K562 (cell line): ENCODE measurements around the gene CHTOP. TPM values are rescaled to one million over a fixed set of nuclear protein-coding genes. Genes with fewer than 3 reads are reported as not detected.
A peak's percentile ranks its signal among the peaks of the same experiment; 100 is the strongest.

ENCODE experiments used
- CHD4 ChIP-seq: fragments of 200-600 bp; sonication (generic); IDR thresholded peaks from 3 replicates; pipeline ENCODE4 v1.6.1; 2012; ENCODE audit warnings: low read depth, mild to moderate bottlenecking, mixed read lengths, low read length, inconsistent platforms; ENCODE audit not compliant: insufficient read depth, insufficient replicate concordance, poor library complexity, severe bottlenecking
- EP300 ChIP-seq: IDR thresholded peaks from 2 replicates; pipeline ENCODE4 v1.6.1; 2012; ENCODE audit warnings: low read length, improper control_type of control experiment
- HOXB6 ChIP-seq: fragments of 250-450 bp; sonication (Bioruptor Pico); IDR thresholded peaks from 2 replicates; pipeline ENCODE4 v1.5.1; 2022; ENCODE audit warnings: mild to moderate bottlenecking, borderline replicate concordance
- NR4A1 ChIP-seq, 2 experiments: fragments of 250-450 bp in 1 of 2; fragments of 450-650 bp in 1 of 2; sonication (Bioruptor Pico) in 1 of 2; IDR thresholded peaks; 2 replicates each; pipeline versions ENCODE4 v1.4.0 to v1.6.1; 2016 to 2020; ENCODE audit warnings: mild to moderate bottlenecking in 2 of 2, missing compliant biosample characterization in 1 of 2, missing genetic modification characterization in 1 of 2, moderate library complexity in 1 of 2
- TAF9B ChIP-seq: fragments of 450-650 bp; IDR thresholded peaks from 2 replicates; pipeline ENCODE4 v1.6.1; 2018; ENCODE audit warnings: mild to moderate bottlenecking; ENCODE audit not compliant: partially characterized antibody
- TEAD1 ChIP-seq, 2 experiments: fragments of 450-650 bp in 1 of 2; sonication (generic) in 1 of 2; formaldehyde crosslinking; IDR thresholded peaks; 2 replicates each; pipeline versions ENCODE4 v1.4.0 to v1.8.0; 2020 to 2022; ENCODE audit warnings: mild to moderate bottlenecking in 2 of 2, missing genetic modification reagents in 1 of 2
- ZNF12 ChIP-seq: sonication (generic); formaldehyde crosslinking; IDR thresholded peaks from 2 replicates; pipeline ENCODE4 v1.4.0; 2020; ENCODE audit warnings: mild to moderate bottlenecking, missing genetic modification reagents
- ZNF124 ChIP-seq: sonication (generic); formaldehyde crosslinking; IDR thresholded peaks from 2 replicates; pipeline ENCODE4 v1.8.1; 2022; ENCODE audit warnings: missing genetic modification reagents
- polyA plus RNA-seq, 8 experiments: library from polyadenylated mRNA; depleted of rRNA in 4 of 8; stranded (reverse) in 5 of 8; unstranded in 3 of 8; fragments of >200 nt; fragmentation: Nextera tagmentation in 2 of 8; fragmentation: Illumina TruSeq in 1 of 8; extraction: Ambion mirVana in 2 of 8; extraction: Trizol in 1 of 8; gene quantifications; 2 replicates each; pipeline versions ENCODE4 v1.2.1 to v1.2.3, GENCODE V29; 2011 to 2014; ENCODE audit warnings: inconsistent platforms in 1 of 8, missing spikeins in 1 of 8
- total RNA-seq, 7 experiments: library from RNA; depleted of rRNA in 6 of 7; stranded (reverse); fragments of >200 nt in 6 of 7; fragmentation: Illumina TruSeq in 2 of 7; extraction: Trizol in 2 of 7; gene quantifications; 2 replicates each; pipeline versions ENCODE4 v1.2.1 to v1.2.3, GENCODE V29; 2011 to 2021; ENCODE audit warnings: low replicate concordance in 1 of 7
- TF ChIP-seq, protein P1 (sequence below): sonication (generic); formaldehyde crosslinking; IDR thresholded peaks from 2 replicates; pipeline ENCODE4 v1.8.0; 2023; ENCODE audit warnings: mild to moderate bottlenecking, missing genetic modification reagents
- TF ChIP-seq, protein P2 (sequence below): conservative IDR thresholded peaks from 2 replicates; pipeline ENCODE4 v1.6.1; 2011; ENCODE audit warnings: low read depth, mild to moderate bottlenecking, low read length; ENCODE audit not compliant: control insufficient read depth
- TF ChIP-seq, protein P3 (sequence below), 2 experiments: IDR thresholded peaks in 1 of 2; conservative IDR thresholded peaks in 1 of 2; 2 replicates each; pipeline ENCODE4 v1.6.1; 2016; ENCODE audit warnings: low read depth in 2 of 2, mild to moderate bottlenecking in 1 of 2, missing compliant biosample characterization in 1 of 2, missing genetic modification characterization in 1 of 2, moderate library complexity in 1 of 2
- TF ChIP-seq, protein P4 (sequence below): fragments of 250-450 bp; sonication (Bioruptor Pico); IDR thresholded peaks from 2 replicates; pipeline ENCODE4 v1.5.0; 2020; ENCODE audit warnings: mild to moderate bottlenecking
- TF ChIP-seq, protein P5 (sequence below): sonication (generic); formaldehyde crosslinking; IDR thresholded peaks from 2 replicates; pipeline ENCODE4 v1.8.0; 2022; ENCODE audit warnings: mild to moderate bottlenecking, low read depth, missing genetic modification reagents

CHTOP gene
- total and polyA plus RNA-seq, 9 of the 15 experiments (the other 6 are each of a cell fraction or from before 2014, with no cell fraction given) = 10.2 to 91.8 (median 60.8) TPM

DNA sequence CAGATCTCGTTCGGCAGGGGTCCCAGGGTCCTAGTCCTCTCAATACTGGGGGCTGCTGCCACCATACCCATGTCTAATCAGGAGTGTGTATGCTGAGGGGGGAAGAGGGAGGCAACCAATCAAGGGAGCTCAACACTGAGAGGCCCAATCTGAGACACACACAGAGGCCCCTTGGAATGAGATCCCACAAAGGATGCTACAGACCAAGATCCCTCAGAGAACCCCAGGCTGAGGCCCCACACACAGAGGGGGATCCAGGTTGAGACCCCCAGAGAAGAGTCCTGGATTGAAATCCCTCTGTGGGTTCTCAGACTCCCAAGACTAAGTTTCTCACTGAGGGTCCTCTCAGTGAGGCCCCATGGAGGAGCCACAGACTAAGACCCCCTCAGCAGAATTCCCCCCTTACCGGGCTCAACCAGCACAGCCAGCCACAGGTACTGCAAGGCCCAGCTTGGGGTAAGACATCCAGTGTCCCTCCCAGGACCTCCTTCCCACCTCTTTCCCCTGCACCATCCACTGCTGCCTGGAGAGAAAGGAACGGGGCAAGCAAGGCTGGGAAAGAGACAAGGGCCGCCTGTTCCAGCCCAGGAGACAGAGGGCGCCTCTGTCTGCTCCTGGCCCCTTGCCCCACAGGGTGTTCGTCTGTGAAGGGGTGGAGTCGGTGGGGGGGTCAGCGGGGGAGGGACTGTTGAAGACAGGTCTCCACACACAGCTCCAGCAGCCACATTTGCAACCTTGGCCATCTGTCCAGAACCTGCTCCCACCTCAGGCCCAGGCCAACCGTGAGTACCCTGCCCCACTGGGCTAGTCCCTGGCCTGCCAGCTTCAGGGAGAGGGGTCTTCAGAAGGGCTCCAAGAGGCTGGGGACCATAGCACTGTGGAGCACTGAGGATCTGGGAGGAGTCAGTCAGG lies 5.9 kb upstream of the CHTOP start, which contains the start of gene S100A1 (continued):
- TF ChIP-seq, protein P1, sequence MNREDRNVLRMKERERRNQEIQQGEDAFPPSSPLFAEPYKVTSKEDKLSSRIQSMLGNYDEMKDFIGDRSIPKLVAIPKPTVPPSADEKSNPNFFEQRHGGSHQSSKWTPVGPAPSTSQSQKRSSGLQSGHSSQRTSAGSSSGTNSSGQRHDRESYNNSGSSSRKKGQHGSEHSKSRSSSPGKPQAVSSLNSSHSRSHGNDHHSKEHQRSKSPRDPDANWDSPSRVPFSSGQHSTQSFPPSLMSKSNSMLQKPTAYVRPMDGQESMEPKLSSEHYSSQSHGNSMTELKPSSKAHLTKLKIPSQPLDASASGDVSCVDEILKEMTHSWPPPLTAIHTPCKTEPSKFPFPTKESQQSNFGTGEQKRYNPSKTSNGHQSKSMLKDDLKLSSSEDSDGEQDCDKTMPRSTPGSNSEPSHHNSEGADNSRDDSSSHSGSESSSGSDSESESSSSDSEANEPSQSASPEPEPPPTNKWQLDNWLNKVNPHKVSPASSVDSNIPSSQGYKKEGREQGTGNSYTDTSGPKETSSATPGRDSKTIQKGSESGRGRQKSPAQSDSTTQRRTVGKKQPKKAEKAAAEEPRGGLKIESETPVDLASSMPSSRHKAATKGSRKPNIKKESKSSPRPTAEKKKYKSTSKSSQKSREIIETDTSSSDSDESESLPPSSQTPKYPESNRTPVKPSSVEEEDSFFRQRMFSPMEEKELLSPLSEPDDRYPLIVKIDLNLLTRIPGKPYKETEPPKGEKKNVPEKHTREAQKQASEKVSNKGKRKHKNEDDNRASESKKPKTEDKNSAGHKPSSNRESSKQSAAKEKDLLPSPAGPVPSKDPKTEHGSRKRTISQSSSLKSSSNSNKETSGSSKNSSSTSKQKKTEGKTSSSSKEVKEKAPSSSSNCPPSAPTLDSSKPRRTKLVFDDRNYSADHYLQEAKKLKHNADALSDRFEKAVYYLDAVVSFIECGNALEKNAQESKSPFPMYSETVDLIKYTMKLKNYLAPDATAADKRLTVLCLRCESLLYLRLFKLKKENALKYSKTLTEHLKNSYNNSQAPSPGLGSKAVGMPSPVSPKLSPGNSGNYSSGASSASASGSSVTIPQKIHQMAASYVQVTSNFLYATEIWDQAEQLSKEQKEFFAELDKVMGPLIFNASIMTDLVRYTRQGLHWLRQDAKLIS (CRISPR knock-in tag) = no peak
- no peak for TF ChIP-seq ZNF12 (CRISPR knock-in tag)
- TF ChIP-seq, protein P2, sequence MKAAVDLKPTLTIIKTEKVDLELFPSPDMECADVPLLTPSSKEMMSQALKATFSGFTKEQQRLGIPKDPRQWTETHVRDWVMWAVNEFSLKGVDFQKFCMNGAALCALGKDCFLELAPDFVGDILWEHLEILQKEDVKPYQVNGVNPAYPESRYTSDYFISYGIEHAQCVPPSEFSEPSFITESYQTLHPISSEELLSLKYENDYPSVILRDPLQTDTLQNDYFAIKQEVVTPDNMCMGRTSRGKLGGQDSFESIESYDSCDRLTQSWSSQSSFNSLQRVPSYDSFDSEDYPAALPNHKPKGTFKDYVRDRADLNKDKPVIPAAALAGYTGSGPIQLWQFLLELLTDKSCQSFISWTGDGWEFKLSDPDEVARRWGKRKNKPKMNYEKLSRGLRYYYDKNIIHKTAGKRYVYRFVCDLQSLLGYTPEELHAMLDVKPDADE = no peak
- no peak for TF ChIP-seq TAF9B
- peak; percentile 33 for TF ChIP-seq CHD4
- no peak for TF ChIP-seq HOXB6 (CRISPR knock-in tag)
- TF ChIP-seq NR4A1 (CRISPR knock-in tag; IDR thresholded peaks at IDR 0.05) = no peak
- TF ChIP-seq NR4A1 (tag; IDR thresholded peaks at IDR 0.05) = no peak
- TF ChIP-seq, protein P3, sequence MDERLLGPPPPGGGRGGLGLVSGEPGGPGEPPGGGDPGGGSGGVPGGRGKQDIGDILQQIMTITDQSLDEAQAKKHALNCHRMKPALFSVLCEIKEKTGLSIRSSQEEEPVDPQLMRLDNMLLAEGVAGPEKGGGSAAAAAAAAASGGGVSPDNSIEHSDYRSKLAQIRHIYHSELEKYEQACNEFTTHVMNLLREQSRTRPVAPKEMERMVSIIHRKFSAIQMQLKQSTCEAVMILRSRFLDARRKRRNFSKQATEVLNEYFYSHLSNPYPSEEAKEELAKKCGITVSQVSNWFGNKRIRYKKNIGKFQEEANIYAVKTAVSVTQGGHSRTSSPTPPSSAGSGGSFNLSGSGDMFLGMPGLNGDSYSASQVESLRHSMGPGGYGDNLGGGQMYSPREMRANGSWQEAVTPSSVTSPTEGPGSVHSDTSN (CRISPR knock-in tag; IDR thresholded peaks at IDR 0.05; ENCODE audit: low read depth) = no peak
- TF ChIP-seq, protein P3 (tag; conservative IDR thresholded peaks at IDR 0.05; ENCODE audit: low read depth) = no peak
- 0 out of 4 replicates have a peak, but pooled peaks of 1 of the 2 experiments have one; percentile 6 for TF ChIP-seq TEAD1 (CRISPR knock-in tag; IDR thresholded peaks at IDR 0.05)
- TF ChIP-seq, protein P4, sequence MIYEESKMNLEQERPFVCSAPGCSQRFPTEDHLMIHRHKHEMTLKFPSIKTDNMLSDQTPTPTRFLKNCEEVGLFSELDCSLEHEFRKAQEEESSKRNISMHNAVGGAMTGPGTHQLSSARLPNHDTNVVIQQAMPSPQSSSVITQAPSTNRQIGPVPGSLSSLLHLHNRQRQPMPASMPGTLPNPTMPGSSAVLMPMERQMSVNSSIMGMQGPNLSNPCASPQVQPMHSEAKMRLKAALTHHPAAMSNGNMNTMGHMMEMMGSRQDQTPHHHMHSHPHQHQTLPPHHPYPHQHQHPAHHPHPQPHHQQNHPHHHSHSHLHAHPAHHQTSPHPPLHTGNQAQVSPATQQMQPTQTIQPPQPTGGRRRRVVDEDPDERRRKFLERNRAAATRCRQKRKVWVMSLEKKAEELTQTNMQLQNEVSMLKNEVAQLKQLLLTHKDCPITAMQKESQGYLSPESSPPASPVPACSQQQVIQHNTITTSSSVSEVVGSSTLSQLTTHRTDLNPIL (CRISPR knock-in tag) = no peak
- no peak for TF ChIP-seq EP300
- no peak for TF ChIP-seq ZNF124 (CRISPR knock-in tag)
- TF ChIP-seq, protein P5, sequence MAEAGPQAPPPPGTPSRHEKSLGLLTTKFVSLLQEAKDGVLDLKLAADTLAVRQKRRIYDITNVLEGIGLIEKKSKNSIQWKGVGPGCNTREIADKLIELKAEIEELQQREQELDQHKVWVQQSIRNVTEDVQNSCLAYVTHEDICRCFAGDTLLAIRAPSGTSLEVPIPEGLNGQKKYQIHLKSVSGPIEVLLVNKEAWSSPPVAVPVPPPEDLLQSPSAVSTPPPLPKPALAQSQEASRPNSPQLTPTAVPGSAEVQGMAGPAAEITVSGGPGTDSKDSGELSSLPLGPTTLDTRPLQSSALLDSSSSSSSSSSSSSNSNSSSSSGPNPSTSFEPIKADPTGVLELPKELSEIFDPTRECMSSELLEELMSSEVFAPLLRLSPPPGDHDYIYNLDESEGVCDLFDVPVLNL (CRISPR knock-in tag) = no peak
